Mucosa of stomach (tissue), 1 donor: ENCODE data around the gene TBX20.
"Not testable (repeated sequence)": the region's sequence is repeated elsewhere in the genome, so short reads cannot be mapped to it uniquely, and the experiment has no call there.

Source experiments
- H3K27me3 ChIP-seq: one replicate; pipeline ENCODE4 v1.7.0; 2013; ENCODE audit warnings: mild to moderate bottlenecking, low read length; ENCODE audit not compliant: control insufficient read depth, insufficient read depth
- H3K36me3 ChIP-seq: one replicate; pipeline ENCODE4 v1.7.0; 2013; ENCODE audit warnings: low read length; ENCODE audit not compliant: control insufficient read depth, insufficient read depth
- H3K4me1 ChIP-seq: one replicate; pipeline ENCODE4 v1.7.0; 2013; ENCODE audit warnings: mild to moderate bottlenecking, low read length; ENCODE audit not compliant: control insufficient read depth, insufficient read depth
- H3K4me3 ChIP-seq: one replicate; pipeline ENCODE4 v1.7.0; 2013; ENCODE audit warnings: low read length
- H3K9ac ChIP-seq: one replicate; pipeline ENCODE4 v1.7.0; 2013; ENCODE audit warnings: mild to moderate bottlenecking, low read length, moderate library complexity
- H3K9me3 ChIP-seq: one replicate; pipeline ENCODE4 v1.7.0; 2013; ENCODE audit warnings: mild to moderate bottlenecking, low read length, moderate library complexity; ENCODE audit not compliant: control insufficient read depth
- donor health status: Pancreatic carcinoma.

TBX20 gene

DNA sequence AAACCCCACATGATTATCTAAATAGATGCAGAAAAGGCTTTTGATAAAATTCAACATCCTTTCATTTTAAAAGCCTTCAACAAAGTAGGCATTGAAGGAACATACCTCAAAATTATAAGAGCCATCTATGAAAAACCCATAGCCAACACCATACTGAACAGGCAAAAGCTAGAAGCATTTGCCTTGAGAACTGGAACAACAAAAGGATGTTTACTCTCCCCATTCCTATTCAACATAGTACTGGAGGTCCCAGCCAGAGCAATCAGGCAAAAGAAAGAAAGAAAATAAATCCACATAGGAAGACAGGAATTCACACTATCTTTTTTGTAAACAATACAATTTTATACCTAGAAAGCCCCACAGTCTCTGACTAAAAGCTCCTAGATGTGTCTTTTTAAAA, 86.2 kb downstream of the TBX20 start:
- not testable (repeated sequence) for H3K27me3 ChIP-seq, H3K9me3 ChIP-seq, H3K9ac ChIP-seq, H3K36me3 ChIP-seq, H3K4me3 ChIP-seq, H3K4me1 ChIP-seq

DNA sequence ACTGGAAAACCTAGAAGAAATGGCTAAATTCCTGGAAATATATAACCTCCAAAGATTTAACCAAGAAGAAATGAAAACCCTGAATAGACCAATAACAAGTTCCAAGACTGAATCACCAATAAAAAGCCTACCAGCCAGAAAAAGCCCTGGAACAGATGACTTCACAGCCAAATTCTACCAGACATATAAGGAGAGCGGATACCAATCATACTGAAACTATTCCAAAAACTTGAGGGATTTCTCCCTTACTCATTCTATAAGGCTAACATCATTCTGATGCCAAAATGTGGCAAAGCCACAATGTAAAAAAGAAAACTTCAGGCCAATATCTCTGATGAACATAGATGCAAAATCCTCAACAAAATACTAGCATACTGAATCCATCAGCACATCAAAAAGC, 86.7 kb downstream of the TBX20 start:
- H3K9ac ChIP-seq, H3K4me3 ChIP-seq, H3K4me1 ChIP-seq, H3K9me3 ChIP-seq, H3K36me3 ChIP-seq, H3K27me3 ChIP-seq: not testable (repeated sequence)

DNA sequence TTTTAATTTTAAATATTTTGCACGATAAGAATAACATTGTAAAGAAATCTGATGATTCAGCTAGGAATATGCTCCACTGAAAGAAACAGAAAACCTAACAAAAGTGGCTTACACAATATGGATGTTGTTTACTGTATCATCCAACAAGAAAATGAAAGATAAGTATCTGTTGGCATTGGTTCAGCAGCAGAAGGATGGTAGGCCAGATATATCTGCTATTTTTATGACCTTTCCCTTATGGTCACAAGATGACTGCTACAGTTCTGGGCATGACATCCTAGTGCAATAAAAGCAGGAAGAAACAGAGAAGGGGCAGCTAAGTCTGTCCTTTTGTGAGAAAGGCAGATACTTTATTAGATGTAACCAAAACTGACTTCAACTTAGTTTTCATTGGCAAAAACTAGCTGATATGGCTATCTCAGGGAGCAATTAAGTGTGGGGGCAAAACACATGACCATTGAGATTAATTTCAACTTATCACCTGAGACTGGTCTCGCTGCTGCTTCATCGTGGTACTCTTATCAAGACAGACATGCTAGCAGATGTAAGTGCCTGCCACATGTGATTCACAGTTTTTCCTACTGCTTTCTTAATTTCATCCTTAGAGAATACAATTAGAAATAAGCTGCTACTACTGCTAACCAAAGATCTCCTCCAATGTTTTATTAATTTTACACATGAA, 92.7 kb downstream of the TBX20 start:
- not testable (repeated sequence) for H3K4me3 ChIP-seq, H3K4me1 ChIP-seq, H3K9me3 ChIP-seq, H3K36me3 ChIP-seq, H3K9ac ChIP-seq, H3K27me3 ChIP-seq
